GM18858 (cell line): Measurements from ENCODE around the gene PCDH1.

Experiments
- ATAC-seq: cut with Tn5 transposase; IDR thresholded peaks from one replicate; pipeline ENCODE4 v1.9.1; 2021; ENCODE audit not compliant: unreplicated experiment

PCDH1 gene

DNA sequence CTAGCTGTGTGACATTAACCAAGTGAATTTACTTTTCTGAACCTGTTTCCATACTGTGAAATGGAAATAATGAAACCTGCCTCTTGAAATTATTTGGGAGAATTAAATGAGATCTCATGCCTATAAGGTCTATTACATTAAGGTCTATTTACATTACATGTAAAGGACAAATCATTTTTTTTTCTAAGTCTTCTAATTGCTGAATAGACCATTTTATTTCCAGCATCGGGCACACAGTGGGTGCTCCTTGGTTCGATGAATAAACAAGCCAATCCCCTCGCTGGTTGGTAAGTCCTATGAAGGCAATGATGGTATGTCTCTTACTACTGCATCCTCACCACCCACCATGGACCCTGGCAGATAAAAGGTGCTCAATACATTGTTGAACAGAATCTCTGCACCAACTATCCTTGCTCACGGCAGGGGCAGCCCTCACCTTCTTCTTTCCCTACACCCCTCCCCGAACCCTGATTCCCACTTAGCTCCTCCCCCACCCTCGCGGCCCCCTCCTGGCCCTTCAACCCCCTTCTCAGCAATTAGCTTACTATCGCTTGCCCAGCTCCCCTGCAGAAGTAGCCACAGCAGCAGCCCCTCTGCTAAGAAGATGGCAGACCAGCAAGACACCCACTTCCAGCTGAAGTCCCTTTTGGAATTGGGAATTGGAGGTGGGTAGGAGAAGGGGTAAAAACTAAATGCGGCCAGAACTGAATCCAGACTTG, 3.0 kb downstream of the PCDH1 start:
- ATAC-seq, result no peak

DNA sequence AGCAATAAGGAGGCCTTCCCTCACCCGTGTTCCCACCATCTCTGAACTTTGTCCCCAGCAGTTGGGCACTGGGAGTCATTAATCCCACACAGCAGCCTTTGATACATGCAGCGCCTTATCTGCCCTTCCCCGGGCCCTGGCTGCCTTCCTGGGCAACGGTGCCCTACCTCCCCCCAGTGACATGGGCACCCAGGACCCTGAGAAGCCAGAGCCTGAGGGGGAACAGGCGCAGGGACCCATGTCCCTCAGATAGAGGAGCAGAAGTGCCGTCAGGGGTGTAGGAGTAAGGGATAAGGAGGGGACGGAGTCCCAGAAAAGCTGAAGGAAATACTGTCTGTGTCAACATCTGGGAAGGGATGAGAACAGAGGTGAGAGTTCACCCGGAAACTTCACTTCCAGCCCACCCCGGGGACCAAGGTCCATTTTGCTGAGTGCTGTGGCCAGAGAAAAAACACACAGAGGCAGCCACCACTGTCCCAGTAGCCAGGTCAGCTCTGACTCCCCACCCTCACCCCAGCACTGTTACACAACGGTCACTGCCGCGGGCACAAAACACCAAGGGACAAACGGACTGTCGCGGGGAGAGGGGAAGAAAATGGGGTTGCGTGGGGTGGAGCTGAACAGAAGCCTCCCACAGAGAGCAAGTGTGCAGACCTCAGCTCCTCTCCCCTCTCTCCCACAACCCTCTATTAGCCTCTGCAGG, 3.8 kb downstream of the PCDH1 start:
- no peak for ATAC-seq

DNA sequence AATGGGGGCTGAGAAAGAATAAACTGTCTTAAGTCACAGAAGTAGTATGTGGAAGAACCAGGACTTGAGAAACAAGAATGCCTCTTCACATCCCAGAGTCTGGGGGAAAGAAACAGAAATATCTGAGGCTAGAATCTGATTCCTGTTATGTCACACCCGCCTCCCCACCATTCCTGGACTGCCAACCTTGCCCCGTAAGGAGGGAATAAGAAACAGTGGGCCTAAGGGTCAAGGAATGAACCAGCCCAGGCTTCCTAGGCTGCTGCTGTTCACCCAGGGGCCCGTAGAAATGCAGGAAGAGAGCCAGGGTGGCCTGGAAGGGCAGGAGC, 4.3 kb downstream of the PCDH1 start:
- ATAC-seq, result no peak

DNA sequence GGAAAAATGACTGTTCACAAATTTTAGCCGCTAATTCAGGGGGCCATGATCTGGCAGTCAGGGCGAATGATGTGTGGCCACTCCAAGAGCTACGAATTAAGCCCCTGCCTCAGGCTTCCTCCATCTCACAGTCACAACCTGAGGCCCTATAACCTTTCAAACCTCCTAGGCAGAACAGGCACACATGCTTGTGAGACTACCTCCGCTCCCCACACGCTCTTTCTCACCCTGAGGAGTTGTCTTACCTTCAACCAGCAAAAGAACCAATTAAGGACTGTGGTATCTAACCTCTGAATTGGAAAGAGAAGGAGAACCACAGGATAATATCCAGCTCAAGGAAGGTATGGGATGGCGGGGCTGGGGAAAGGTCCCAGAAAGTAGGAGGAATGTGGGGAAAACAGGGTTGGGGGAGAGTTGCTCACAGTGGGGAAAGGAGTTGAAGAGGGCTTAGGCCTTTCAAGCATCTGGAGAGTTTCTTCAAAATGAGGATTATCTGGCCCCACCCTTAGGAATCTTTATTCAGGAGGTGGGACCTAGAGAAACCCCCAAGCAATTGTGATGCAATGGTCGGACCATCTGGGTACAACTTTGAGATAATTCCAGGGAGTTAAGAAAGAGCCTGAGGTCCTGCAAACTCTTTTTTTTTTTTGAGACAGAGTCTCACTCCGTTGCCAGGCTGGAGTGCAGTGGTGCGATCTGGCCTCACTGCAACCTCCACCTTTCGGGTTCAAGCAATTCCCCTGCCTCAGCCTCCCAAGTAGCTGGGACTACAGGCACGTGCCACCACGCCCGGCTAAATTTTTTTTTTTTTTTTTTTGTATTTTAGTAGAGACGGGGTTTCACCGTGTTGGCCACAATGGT, 5.5 kb downstream of the PCDH1 start:
- ATAC-seq, result no peak

DNA sequence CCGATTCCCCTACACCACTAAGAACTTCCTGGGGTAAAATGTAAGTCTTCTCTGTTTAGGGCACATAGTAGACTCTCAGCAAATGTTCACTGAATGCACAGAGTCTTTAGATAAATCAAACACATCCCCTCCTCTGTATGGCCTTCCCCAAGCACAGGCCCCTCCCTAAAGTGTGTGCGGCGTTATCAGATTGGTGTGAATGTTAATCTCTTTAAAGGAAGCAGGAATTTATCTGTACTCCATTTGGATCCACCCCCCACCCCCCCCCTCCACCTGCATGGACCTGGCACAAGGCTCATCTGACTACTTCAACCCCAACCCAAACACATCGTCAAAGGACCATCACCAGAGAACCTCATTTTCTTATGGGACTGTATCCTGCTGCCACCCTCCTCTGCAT, 6.3 kb downstream of the PCDH1 start:
- ATAC-seq, result no peak

DNA sequence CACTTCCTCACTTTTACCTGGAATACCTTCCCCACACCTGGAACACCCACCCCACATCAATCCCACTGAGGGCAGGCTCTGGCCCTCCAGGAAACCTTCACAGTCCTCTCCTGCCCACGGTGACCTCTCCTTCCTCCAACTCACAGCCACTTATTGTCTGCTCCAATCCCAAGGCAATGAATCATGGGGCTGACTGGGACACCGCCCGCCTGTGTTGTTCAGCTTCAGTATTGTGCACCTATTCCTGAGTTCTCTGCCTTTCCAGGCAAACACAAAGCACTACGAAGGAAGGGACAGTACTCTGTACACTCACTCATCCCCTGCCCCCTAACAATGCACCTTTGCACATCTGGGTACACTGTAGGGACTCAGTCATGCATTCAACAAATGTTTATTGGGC, 7.3 kb downstream of the PCDH1 start:
- no peak for ATAC-seq

DNA sequence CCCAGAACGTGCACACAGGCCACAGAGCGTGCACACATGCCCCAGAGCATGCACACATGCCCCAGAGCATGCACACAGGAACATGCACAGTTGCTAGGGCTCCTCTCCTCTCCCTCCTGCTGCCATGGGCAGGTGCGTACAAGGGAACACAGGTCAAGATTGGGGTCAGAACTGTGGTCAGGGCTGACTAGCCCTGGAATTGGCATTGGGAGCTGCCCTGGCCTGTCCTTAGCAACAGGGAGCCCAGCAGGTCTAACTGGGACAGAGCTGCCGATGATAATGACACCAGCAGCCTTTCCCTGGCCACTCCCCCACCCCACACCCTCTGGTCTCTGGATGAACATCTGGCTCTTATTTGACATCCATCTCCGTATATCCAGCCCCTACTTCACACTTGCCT, 8.0 kb downstream of the PCDH1 start:
- no peak for ATAC-seq

DNA sequence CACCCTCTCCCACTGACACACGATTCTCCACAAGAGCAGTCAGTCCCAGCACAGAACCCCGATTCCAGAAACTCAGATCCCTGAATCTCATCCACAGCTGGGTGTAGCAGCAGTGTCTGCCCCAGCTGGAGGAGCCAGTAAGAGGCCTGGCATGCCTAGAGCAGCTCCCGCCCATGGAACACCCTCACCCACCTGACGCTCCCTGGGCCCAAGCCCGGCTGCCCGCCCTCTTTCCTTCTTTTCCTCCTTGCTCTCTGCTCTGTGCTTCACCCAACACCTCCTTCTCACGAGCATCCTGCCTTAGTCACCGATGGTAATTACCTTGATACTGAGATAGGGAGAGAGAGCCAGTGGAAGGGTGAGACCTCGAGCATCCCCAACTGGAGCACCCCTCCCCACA, 8.7 kb downstream of the PCDH1 start:
- no peak for ATAC-seq

DNA sequence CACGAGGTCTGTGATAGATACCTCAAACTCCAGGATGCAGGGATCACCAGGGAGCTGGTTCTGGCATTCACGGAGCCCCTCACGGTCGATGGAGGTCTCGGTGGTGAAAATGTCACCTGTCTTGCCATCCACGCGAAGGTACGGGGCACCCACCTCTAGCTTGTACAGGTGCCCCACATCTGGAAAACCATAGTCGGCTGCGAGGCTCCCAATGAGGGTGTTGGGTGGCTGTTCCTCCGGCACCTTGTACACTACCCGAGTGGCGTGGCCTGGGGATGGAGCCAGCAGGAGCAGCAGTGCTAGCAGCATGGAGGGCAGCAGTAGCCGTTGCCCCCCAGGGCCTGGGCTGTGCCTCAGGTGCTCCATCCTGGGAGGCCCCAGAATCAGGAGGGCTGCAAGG, 9.2 kb downstream of the PCDH1 start:
- ATAC-seq, result no peak

DNA sequence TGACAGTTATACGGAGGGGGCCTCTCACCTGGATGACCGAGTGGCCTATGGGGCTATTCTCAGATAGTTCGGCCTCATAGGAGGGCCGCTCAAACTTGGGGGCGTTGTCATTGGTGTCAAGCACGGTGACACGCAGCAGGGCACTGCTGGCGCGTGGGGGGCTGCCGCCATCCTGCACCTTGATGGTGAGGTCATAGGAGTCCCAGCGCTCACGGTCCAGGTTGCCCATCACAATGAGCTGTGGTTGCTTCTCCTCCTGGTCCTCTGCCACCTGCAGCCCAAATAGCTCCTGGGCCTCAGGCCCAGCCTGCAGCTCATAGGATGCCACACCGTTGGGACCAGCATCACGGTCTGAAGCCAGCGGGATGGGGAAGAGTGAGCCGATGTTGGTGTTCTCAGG, 9.7 kb downstream of the PCDH1 start:
- ATAC-seq, result no peak

DNA sequence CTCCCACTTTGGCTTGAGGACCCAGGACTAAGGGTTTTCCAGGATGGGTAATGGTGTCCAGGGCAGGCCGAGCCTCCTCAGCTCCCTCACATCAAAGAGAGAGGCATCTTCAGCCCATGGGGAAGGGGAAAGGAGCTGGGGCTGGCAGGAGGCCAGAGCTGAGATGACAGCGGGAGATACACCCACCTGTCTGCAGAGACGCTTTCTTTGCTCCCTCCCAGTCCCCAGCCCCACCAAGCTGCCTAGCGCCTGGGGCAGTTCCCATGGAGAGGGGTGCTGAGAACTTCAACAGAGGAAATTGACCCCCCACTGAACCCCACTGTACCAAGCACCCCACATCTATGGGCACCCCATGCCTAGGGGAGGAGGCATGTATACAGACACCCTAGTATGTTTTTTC, 10.6 kb downstream of the PCDH1 start:
- ATAC-seq, result no peak

DNA sequence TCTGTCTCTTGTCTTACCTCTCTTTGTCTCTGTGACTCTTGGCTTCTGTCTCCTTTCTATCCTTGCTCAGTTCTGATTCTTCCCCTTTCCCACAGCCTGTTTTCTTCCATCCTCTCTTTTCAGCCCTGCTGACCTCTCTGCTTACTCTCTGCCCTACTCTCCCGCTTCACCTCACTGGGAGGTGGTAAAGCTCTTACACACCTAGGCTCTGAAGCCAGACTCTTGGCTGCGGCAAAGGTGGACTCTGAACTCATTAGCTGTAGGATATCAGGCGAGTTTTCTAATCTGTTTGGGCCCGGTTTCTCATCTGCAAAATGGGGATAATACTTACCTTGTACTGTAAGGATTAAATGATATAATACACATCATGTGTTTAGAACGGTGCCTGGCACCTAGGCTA, 11.1 kb downstream of the PCDH1 start:
- no peak for ATAC-seq

DNA sequence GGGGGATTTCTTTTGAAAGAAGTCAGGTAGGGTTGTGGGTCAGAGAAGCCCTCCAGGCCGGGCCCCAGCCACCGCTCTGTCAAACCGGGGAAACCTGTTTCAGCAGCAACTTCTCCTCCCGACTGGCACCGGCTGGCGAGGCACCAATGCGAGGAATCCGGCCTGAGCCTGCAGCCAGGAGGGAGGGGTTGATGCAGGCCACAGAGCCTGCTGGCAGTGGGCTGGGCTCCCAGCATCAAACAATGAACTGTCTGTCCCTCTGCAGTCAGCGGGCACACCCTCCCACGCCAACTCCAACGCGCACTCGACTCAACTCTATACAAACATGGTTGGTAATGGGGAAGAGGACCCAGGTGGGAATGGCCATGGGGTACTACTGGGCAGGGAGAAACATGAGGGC, 12.1 kb downstream of the PCDH1 start:
- ATAC-seq, result no peak

DNA sequence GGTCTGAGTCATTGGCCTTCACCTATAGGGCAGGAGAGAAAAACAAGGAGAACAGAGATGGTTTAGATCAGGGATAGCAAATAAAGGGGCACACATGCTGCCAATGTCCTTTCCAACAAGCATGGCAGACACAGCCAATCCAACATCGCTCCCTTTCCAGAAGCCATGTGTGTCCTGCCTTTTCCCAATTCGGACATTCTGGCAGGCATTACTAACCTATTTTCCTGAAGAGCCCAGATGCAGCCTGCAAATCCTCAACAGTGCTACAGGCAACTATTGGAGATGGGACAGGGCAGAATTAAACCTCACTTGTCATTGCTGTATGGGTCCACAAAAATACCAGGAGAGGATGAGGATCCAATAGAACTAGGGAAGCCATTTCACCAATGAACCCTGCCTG, 12.8 kb downstream of the PCDH1 start:
- no peak for ATAC-seq

DNA sequence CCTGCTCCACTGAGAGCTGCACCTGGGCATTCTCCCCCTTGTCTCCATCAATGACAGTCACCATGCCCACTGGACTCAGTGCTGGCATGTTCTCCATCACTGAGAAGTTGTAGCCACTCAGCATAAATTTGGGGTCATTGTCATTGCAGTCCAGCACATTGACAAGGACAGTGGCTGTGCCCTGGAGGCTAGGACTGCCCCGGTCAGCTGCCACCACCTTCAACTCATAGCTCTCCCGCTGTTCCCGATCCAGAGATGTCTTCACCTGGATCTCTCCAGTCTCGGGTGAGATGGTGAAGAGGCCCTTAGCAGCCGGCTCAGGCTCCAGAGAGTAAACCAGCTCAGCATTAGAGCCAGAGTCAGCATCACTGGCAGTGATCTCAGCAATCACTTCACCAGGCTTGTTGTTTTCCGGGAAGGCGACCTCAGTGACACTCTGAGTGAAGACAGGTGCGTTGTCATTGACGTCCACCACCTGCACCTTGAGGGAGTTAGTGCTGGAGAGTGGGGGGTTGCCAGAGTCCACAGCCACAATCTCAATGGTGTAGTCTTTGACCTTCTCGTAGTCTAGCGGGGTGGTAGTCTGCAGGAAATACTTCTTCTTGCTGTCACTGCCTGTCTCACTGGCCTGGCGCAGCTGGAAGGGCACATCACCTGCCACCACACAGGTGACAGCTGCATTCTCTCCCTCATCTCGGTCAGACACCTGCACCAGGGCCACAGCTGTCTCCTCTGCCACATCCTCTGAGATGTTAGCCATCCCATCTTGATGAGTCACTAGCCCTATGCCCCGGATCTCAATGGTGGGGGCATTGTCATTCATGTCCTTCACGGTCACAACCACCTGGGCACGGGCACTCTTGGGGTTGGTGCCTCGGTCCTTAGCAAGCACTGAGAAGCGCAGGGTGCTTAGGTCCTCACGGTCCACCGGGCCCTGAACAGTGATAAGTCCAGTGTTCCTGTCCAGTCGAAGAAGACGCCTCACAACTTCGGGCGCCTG, 13.5 kb downstream of the PCDH1 start:
- ATAC-seq, result no peak

DNA sequence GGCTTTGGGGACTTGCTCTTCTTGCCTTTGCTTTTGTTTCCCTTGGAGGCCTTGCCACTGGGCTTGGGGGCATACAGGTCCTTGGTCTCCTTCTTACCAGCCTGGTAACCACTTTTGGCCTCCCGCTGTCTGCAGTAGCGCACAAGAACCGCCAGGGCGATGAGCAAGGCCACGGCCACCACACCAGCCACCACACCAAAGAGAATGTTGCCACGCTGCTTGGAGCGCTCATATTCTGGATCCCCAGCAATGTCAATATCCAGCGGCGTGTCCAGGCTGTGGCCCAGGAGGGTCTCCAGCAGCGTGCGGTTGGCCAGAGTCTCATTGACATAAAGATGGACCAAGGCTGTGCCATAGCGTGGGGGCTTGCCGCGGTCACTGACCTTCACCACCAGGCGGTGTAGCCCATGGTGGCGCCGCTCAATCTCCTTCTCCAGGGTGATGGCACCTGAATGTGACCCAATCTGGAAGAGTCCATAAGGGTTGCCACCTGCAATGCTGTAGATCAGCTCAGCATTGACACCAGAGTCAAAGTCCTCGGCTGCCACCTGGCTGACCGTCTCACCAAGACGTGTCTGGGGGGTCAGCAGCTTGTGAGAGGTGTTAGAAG, 14.5 kb downstream of the PCDH1 start:
- ATAC-seq, result no peak

DNA sequence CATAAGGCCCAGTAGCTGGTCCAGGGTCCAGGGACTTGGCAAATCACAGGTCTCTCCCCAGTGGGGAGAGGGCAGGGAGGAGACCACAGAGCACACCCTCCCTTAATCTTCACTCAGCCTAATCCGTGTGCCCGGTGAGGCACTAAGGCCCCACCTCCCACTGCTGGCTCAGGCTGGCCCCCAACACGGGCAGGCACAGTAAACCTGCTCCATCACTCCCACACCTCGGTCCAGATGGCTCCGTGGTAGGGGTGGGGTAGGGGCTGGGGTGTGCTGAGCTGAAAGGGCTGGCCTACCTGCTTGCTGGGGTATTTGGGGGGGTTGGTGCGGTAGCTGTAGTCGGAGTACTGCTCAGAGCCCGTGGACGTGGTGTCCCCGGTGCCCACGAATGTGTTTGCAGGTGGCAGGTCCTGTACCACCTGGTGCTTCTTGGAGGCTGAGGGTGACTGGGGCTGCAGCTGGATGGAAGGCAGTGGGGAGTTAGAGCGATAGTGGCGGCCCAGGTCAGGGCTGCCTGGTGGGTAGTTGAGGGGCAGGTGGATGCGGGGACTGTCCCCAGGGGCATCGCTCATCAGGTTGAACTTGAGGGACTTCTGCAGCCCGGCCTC, 15.2 kb downstream of the PCDH1 start:
- ATAC-seq, result no peak

DNA sequence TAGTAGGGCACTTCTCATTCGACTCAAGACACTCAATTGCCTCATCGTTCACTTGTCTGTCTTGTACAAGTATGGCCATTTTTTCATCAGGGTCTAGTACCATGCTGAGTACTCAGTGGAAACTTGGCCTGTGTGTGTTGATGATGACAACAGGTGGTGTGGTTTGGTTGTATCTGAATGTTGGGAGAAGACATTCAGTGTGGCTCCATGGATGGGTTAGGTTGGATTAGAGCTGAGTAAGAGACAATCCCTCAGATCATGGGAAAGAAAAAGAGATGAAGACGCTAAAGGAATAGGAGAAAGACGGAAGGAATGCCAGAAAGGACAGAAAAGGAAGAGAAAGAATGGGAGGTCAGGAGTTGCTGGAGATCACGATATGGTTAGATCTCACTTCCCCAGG, 17.0 kb downstream of the PCDH1 start:
- ATAC-seq, result no peak

DNA sequence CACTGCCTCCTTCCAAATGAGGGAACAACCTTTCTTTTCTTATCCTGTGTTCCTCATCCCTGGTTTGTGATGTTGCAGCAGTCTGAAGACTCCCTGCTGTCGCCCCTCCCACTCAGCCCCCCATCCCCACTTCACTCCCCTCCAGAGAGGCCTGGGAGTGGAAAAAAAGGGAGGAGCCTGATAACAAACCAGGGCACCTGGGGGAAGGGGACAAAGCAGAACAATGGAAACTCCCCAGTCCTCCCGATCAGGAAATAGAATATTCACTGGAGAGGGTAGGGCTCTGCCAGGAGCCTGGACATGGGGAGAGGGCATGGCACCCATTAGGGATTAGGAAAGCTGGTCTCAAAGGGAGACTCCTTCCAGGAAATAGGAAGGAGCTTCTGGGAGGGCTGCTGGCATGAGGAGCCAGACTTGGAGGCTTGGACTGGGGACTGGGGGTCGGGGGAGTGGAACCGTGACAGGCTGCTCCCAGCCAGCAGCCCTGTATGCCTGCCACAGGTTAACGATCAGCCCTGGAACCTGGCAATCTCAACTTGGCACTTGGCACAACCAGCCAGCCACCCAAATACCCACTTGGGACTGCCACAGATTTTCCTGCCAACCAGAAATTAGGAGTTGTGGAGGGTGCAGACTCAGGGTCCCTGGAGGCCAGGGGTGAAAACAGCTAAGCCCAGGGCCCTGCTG, 20.0 kb downstream of the PCDH1 start:
- ATAC-seq, result no peak

DNA sequence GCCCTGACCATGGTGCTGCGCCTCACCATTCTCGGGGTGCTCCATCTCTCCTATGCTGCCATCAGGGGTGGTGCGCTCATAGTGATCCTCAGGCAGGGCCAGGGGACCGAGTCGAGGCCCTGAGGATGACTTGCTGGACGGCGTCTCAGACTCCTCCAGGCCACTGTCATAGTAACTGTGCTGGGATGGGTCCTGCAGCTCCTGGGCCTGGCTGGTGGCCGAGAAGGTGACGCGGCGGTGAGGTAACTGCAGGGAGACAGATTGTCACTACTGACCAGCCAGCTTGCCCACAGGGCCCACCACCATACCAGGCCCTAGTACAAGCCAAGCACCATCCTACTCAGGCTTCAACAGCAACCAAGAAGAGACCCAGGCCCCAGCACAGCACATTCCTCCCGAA, 21.0 kb downstream of the PCDH1 start:
- no peak for ATAC-seq
